GM19043 (cell line): ENCODE measurements around the gene GGACT.
"Not testable (repeated sequence)": the region's sequence is repeated elsewhere in the genome, so short reads cannot be mapped to it uniquely, and the experiment has no call there.

Source experiments
- ATAC-seq: cut with Tn5 transposase; IDR thresholded peaks from one replicate; pipeline ENCODE4 v1.9.1; 2021; ENCODE audit warnings: low read depth; ENCODE audit not compliant: unreplicated experiment

Gene GGACT

GRCh38 chr13:100588331-100589177 is at the start of gene GGACT:
TSS of gene GGACT (minus strand) at chr13:100588789. CDS start at chr13:100532591, 56,198 bp downstream.
- peak; percentile 93 for ATAC-seq

DNA sequence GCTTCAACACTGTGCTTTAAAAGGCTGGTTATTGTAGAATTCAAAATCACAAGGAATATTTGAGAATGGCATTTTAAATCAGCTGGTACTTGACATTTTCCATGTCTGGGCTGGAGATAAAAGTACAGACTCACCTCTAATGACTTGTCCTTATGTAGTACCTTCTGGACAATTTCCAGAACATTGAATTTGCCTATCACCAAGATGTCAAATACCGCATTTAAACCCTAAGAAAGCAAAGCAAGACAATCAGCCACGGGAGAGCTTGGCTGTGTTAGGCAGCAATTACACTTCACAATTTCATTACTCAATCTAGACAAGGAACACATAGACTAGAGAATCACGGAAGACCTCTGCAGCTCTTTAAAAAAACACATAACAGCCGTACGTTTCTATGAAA is 49.2 kb upstream of the GGACT start:
- ATAC-seq = no peak

DNA sequence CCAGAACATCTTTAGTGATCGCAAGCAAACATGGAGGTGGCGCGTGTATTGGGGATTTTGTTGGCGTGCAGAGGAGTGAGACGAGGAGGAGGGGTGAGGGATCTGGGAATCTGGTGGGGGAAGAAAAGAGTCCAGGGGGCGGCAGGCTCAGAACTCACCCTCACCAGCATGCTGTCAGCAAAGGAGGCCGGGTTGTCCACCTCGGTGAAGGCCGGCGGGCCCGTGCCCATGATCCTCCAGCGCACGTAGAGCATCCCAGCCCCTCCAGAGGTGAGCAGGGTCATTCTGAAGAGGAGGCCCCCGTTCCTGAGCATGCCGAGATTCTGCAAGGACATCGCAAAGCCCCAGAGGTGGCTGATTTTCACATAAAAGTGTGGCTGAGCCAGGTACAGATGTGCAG is 48.8 kb upstream of the GGACT start:
- no peak for ATAC-seq

- no peak for ATAC-seq
Observed at GRCh38 chr13:100636441-100636840, 47.9 kb upstream of the GGACT start.

- ATAC-seq = no peak
Observed at GRCh38 chr13:100636004-100636403, 47.4 kb upstream of the GGACT start.

- no peak for ATAC-seq
Observed at GRCh38 chr13:100634696-100635095, 46.1 kb upstream of the GGACT start.

GRCh38 chr13:100633461-100633860 is 44.9 kb upstream of the GGACT start:
- no peak for ATAC-seq

- no peak for ATAC-seq
Observed at GRCh38 chr13:100630555-100630954, 42.0 kb upstream of the GGACT start.

DNA sequence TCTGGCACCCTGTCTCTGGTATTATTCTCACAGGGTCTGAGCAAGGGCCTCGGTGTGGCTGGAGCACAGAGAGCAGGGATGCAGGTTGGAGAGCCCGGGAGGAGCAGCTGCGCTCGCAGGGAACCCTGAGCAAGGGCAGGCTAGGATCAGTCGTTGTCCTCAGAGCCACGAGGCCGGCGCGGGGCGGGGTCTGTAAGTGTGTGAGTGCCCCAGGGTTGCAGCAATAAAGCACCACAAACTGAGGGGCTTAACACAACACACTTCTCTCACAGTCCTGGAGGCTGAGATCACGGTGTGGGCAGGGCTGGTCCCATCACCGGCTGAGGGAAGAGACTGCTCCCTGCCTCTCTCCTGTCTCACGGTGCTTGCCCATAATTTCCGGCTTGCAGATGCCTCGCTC is 38.5 kb upstream of the GGACT start:
- ATAC-seq = no peak

GRCh38 chr13:100625447-100625846 is 36.9 kb upstream of the GGACT start:
- ATAC-seq = no peak

DNA sequence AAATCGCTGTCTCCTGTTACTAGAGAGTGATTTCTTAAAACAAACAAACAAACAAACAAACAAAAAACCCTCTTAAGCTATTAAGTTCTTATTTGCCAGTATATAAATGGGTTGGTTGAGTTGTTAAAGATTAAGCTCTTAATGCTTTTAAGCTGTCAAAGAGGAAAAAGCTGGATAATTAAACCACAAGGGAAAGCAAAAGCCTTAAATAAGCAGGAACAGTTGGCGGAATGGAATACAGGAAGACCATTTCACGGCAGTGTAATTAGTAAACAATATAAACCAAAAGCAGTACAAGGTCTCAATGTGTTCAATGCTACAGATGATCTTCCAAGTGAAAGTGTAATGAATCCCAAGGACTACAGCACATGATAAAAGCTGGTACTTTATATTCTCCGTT is 32.2 kb upstream of the GGACT start:
- ATAC-seq = no peak

GRCh38 chr13:100619940-100620339 is 31.4 kb upstream of the GGACT start:
- ATAC-seq = no peak

- not testable (repeated sequence) for ATAC-seq
Observed at GRCh38 chr13:100618897-100619296, 30.3 kb upstream of the GGACT start.

DNA sequence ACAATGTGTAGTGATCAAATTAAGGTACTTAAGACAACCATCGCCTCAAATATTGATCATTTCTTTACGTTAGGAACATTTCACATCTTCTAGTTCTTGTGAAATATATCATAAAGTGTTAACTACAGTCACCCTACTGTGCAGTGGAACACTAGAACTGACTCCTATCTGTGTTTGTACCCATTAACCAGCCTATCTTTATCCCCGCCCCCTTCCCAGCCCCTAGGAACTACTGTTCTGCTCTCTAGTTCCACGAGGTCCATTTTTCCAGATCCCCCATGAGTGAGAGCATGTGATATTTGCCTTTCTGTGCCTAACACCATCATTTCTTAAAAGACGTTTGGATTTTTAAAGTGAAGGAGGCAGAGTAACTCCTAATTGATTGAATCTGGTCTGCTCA is 24.4 kb upstream of the GGACT start:
- ATAC-seq = no peak

DNA sequence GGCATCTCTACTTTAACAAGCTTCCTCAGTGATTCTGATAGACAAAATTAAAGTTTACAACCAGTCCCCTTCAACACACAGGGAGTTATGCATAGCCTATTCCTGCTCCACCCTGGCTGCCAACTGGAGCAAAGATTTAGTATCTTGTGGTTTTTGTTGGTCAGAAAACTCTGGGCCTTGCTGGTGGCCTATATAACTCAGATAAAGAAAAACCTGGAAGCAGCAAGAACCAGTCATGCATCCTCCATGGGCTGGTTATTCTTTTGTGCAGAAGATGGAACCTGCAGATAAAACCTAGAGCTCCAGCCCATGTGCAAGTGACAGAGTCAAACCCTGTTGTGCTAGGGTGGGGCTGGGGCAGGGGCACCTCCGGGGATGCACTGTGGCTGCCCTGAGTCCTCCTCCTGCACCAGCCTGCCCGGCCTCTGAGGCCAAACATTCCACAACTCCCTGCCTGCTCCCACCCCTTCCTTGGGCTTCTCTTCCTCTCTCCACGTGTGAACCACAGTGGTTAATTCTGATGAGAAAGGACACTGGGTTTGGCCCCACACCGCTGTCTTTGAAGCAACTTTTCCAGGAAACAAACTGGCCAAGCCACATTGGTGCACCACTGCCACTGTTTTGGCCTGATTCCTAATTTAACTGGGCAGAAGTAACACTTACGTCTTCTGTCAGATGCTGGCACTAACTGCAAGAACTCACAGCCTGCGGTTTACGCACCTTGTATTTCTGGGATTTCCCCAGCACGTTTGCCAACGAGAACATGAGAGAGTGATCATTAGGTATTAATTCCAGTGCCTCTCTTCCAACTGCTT is 23.3 kb upstream of the GGACT start:
- no peak for ATAC-seq

GRCh38 chr13:100610391-100611347 is 22.1 kb upstream of the GGACT start:
- peak; percentile 30 for ATAC-seq

DNA sequence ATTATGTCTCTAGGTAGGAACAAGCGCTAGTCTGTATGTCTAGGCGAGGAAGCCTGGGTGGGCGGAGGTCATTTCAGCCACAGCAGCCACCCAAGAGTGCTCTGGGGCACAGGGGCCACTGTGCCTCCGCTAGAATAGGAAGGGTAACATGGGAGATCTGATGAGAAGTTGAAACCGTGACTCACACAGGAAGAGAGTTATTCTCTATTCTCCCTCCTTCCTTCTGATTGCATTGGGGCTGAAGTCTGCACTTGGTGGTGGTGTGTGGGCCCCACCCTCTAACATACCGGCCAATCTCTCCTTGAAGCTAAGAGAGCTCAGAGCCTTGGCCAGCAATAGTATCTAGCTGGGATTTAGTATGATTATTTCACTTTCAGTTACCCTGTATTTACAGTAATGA is 20.3 kb upstream of the GGACT start:
- ATAC-seq = peak; percentile 88

DNA sequence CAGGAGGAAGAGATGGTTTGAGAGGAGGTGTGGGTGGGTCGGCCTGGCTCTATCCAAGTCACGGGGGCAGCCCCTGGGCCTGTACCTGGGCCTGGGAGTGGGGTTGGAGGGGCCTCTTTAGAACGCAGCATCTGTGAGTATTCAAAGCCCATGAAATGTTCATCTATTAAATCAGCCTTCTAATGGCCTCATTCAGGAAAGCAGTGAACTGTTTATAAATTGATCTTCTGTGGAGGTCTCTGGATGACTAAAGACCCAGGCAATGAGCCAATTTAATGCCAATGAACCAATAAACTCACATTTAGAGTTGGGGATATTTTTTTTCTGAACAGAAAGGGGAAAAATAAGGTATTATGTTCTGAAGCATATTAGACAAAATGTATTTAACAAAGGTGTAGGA is 19.9 kb upstream of the GGACT start:
- no peak for ATAC-seq

GRCh38 chr13:100604918-100605710 is 16.5 kb upstream of the GGACT start:
- ATAC-seq = no peak
